GM12873 (cell line): ENCODE data around the gene SMYD3.

ENCODE experiments used
- TF ChIP-seq, protein P1 (sequence below): IDR thresholded peaks from 2 replicates; pipeline ENCODE4 v1.5.1; 2012; ENCODE audit warnings: low read depth, mild to moderate bottlenecking, moderate library complexity, low read length, control low read depth; ENCODE audit not compliant: insufficient read depth; ENCODE audit errors: missing control alignments

The SMYD3 gene

DNA sequence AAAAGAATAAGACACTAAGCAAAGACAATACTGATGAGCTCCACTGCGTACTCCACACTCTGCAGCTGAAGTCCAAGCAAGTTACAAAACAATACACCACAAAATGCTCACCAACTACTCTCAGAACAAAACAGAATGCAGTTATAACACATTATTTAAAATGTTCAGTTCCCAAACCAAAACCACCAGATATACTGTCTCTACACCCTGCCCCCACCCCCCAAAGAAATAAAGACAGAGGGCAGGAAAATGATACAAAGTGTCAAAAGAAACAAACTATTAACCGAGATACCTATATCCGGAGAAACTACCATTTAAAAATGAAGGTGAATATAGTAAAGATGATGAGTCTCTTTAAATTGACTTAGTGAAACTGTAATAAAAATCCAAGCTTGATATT, 729.3 kb downstream of the SMYD3 start:
- TF ChIP-seq, protein P1, sequence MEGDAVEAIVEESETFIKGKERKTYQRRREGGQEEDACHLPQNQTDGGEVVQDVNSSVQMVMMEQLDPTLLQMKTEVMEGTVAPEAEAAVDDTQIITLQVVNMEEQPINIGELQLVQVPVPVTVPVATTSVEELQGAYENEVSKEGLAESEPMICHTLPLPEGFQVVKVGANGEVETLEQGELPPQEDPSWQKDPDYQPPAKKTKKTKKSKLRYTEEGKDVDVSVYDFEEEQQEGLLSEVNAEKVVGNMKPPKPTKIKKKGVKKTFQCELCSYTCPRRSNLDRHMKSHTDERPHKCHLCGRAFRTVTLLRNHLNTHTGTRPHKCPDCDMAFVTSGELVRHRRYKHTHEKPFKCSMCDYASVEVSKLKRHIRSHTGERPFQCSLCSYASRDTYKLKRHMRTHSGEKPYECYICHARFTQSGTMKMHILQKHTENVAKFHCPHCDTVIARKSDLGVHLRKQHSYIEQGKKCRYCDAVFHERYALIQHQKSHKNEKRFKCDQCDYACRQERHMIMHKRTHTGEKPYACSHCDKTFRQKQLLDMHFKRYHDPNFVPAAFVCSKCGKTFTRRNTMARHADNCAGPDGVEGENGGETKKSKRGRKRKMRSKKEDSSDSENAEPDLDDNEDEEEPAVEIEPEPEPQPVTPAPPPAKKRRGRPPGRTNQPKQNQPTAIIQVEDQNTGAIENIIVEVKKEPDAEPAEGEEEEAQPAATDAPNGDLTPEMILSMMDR, result no peak

DNA sequence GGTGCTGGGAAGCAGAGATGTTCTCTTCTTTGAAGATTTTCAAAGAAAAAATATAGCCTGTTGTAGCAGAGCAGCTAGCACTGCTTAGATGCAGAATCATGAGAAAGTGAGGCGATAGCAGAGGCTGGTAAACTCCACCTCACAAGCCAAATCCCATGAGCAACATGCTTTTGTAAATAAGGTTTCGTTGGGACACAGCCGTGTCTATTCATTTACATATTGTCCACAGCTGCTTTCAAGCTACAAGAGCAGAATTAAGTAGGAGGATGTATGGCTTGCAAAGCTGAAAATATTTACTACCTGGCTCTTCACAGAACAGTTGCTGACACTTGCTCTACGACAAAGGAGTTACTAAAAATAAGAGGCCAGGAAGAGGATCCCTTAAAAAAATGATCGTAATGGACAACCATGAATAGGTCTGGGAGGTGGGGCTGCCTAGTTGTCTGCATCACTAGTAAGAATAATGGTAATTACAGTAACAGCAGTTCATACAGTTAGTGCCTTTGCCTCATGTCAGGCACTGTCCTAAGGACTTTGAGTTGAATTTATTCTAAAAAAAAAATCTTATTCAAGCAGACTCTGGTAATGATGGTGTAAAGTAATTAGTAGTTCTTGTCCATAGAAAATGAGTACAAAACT, 730.3 kb downstream of the SMYD3 start:
- TF ChIP-seq, protein P1, result no peak

DNA sequence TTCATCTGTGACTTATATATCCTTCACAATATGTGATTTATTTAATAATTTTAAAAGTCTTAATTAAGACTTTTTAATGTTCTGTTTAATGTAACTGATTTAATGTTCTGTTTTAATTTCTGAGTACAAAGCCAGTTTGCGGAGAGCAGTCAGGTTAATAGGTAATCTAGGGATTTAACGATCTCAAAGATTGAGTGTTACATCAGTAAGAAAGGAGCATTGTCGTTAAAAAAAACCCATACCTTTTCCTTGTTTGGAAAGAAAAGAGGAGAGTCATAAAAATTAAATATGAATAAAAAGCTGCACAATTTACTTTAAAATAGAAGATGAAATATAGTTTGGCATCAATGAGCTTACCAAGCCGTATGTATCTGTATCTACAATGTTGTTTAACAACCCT, 730.9 kb downstream of the SMYD3 start:
- TF ChIP-seq, protein P1, result no peak

DNA sequence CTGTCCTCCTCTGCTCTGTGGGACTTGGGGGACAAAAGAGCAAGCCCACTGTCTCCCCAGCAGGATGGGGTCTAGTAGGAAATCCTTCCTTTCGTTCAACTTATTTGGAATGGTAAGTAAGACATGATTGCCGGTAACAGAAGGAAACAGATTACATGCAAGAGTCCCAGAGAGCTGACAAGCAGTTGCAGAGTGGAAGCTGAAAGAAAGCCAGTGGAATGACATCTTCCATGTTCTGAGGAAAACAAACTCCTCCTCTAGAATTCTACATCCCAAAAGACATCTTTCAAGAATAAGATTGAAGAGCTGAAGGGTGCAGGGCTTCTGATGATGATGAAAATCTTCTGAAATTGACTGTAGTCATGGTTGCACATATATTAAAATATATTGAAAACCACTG, 732.9 kb downstream of the SMYD3 start:
- TF ChIP-seq, protein P1, result no peak

DNA sequence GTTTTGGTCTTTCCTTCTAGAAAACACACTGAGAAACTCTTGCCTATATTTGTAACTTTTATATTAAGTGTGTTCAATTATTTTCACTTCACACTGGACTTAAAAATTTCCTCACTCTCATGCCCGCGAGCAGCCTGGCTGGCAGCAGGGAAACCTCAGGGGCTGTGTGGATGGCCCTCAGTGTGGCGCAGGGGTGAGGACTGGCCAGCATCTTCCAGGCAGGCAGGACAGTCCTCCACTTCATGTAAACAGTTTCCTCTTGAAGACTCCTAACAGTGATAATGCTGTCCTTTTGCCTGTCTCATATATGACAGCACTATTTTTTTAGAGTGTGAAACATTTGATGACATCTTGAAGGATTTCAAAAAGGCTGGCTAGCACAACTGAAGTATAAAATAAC, 733.7 kb downstream of the SMYD3 start:
- TF ChIP-seq, protein P1, result no peak

DNA sequence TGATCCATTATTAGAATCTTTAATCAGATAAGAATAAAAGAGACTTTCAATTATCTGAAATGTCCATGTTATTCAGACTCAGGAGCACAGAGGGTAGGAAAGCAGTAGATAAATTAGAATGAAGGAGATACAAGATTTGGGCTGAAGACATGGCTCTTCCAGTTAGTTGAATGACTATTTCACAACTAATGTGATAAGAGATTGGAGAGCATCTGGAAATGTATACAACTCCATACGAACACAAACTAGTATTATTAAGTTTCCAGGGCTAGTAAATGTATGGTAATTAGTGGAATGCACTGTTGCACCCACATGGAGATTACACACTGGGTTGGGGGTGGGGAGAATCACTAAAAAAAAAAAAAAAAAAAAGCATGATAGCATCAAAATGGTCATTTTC, 734.3 kb downstream of the SMYD3 start:
- TF ChIP-seq, protein P1, result no peak

DNA sequence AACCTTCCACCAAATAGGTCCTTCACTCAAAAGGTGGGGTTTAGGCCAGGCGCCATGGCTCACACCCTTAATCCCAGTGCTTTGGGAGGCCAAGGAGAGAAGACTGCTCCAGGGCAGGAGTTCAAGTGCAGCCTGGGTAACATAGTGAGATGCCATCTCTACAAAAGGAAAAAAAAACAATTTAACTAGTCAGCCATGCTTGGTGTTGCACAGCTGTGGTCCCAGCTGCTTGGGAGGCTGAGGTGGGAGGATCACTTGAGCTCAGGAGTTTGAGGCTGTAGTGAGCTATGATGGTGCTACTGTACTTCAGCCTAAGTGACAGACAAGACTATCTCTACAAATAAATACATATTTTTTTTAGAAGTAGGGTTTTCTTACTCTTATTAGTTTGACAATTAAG, 734.8 kb downstream of the SMYD3 start:
- TF ChIP-seq, protein P1, result no peak
